ENCODE results near the gene GLIPR1.
"Not testable (repeated sequence)": the region's sequence is repeated elsewhere in the genome, so short reads cannot be mapped to it uniquely, and the experiment has no call there.

GLIPR1 gene

DNA sequence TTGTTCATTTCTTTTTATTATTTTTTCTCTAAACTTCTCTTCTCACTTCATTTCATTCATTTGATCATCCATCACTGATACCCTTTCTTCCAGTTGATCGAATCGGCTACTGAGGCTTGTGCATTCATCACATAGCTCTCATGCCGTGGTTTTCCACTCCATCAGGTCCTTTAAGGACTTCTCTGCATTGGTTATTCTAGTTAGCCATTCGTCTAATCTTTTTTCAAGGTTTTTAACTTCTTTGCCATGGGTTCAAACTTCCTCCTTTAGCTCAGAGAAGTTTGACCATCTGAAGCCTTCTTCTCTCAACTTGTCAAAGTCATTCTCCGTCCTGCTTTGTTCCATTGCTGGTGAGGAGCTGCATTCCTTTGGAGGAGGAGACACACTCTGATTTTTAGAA is 41.6 kb downstream of the GLIPR1 start:
- DNase-seq (ENCODE audit: low spot score), result not testable (repeated sequence)

DNA sequence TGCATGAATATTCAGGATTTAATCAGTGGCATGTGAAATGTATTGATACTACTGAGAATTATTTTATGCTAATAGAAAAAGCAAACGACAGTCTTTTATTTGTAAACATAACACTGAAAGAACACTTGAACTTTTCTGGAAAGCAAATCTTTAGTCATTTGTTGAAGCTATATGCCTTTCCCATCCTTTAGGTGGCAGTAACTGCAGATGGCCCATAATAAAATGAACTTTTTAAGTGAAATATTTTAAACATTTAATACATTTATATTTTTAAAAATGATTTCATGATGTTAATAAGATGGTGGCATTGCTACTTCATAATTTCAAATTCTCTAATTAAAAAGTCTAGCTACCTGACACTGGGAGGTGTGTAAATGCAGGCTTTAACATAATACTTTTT is 44.7 kb downstream of the GLIPR1 start:
- DNase-seq (ENCODE audit: low spot score), result no peak

DNA sequence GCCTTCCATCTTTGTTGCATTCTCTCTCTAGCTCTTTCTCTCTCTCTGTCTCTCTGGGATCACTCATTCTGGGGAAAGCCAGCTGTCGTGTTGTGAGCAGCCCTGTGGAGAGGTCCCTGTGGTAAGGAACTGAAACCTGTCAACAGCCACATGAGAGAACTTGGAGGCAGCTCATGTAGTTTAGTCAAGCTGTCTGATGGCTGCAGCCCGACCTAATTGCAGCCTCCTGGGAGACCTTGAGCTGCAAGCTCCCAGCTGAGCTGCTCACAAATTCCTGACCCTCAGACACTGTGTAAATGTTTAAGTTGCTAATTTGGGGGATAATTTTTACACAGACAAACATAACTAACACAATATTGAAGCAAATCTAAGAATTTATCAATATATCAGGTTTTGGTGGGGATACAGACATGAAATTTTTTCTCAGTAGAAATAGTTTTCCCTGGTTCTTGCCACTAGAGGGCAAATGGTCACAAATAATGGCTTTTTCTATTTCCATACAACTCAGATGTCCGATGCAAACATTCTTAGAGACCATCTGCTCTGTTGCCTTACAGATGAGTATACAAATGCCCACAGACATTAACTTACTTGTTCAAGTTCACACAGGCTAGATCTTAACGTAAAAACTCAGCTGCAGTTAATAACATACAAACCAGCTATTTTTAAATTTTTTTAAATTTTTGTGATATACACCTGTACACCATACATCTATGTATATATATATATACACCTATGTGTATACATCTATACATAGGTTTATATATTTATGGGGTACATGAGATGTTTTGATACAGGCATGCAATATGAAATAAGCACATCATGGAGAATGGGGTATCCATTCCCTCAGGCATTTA is 46.3 kb downstream of the GLIPR1 start:
- no peak for DNase-seq (ENCODE audit: low spot score)

DNA sequence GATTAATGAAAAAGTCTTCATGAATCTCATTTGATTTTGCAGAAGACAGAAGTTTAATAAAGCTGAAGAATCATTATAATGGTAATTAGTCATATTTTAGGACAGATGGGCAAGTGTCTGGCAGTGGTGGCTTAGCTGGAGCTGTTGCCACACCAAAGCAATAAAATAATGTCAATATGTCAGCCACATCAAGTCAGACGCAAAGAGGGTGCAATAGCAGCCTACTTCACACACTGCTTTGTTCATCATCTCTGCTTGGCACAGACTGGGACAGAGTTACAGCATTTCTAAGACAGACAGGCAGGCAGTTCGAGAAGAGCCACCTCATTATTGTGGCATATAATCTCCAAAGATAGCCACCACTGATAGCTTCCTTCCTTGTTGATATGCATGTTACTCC is 47.7 kb downstream of the GLIPR1 start:
- DNase-seq (ENCODE audit: low spot score), result no peak

GRCh38 chr12:75528692-75529091 is 48.1 kb downstream of the GLIPR1 start:
- no peak for DNase-seq (ENCODE audit: low spot score)

DNA sequence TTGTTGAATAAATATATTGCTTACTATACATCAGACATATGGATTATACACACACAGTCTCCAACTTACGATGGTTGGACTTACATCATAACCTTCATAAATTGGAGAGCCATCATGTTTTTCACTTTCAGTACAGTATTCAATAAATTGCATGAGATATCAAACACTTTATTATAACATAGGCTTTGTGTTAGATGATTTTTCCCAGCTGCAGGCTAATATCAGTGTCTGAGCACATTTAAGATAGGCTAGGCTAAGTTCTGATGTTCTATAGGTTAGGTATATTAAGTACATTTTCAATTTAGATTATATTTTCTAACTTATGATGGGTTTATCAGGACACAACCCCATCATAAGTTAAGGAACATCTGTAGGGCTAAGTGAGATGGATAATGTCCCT is 48.8 kb downstream of the GLIPR1 start:
- no peak for DNase-seq (ENCODE audit: low spot score)

- DNase-seq (ENCODE audit: low spot score), result no peak
Observed at GRCh38 chr12:75529826-75530225, 49.3 kb downstream of the GLIPR1 start.

DNA sequence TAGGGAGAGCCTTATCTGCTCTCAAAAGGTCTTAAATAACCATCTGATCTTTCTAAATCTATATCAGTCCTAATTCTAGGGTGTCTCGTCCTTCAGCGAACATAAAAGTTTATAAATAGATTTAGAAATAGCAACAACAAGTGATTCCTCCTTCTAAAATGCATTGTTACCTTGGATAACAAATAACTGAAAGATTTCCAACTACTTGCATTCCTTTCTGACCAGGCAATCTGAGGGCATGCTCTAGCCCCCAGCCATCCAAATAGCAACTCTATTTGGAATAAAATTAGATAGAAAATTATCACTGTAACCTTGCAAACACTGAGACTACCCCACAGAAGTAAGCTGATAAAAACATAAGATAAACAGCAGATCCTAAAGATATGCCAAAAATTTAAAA is 52.7 kb downstream of the GLIPR1 start:
- DNase-seq (ENCODE audit: low spot score), result no peak

DNA sequence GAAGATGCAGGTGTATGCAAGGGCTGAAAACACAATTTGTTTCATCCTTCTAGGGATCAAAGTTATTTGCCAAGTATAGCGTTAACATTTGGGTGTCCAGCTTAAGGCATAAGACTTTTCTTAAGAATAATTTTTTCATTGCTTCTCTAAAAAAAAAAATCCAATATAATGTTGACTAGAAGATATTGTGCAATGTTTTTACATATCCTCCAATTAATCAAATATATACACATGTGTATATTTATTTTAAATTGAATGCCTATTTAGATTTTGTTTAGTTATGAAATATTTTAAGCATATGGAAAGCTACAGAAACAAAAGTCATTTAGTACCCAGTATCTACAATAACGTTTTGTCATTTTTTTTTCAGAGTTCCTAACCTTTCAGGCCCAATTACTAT is 59.3 kb downstream of the GLIPR1 start:
- DNase-seq (ENCODE audit: low spot score), result no peak

DNA sequence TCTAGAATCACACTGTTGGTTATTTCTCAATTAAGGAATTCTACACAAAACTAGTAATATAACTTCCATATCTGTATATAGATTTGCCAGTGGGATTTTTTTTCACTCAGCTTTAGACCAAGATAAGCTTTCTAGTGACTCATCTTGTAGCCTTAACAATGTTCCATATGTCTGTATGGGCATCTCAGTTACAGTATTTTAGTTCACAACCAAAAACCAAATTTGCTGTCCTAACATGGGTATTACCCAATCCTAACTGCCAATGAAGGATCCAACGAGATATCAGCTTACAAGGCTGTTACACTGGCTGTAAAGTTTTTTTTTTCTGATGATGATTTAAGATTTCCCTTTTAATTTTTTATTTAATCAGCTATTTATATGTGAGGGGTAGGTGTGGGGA is 62.4 kb downstream of the GLIPR1 start:
- DNase-seq (ENCODE audit: low spot score), result no peak

DNA sequence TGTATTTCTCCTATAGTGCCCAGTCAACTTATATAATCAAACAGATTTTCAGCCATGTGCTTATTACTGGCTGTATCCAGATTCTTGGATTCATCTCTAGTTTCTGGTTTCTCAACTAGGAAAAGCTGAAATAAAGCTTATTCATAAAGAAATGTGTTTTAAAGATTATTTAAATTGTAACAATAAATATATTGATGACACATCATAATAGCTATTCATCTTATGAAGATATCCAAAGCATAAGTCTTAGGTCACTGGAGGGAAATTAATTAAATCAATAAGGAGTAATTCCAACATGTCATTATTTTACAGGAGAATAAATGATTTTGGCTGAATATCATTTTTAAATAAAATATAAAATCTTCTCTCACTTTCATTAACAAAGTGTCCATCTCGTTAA is 63.0 kb downstream of the GLIPR1 start:
- no peak for DNase-seq (ENCODE audit: low spot score)

DNA sequence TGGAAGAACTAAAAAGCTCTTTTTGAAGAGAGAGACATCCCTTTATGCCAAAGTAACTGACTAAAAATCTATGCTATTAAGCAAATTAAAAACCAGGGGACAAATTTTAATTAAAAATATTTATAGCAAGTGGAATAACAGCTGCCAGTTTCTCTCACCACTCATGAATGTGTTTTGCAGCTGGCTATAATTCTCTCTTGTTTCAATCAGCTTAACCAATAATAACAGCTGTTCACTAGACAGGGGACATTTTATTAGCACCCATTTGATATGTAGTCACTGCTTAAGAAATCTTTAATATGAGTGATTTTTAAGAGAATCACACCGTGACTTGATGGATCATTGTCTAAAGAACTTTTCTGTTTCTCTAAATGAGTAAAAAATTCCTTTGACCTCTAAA is 65.1 kb downstream of the GLIPR1 start:
- no peak for DNase-seq (ENCODE audit: low spot score)

GRCh38 chr12:75548879-75549278 is 68.3 kb downstream of the GLIPR1 start:
- DNase-seq (ENCODE audit: low spot score), result no peak

DNA sequence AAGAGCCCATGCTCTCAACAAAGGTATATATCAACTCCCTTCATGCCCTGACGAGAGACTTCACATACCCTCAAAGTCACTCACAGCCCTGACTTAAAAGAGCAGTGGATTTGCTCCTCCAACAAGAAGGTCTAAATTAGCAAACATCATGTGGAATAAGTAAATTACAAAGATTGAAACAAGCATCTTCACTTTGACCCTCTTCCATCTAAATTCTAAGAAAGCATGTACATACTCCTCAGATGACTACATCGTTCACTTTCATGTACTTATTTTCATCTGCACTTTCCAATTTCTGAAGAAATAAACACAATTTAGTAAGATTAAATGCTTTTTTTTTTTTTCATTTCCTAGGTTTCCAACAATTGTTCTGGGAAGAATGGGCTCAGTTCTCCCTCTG is 69.4 kb downstream of the GLIPR1 start:
- DNase-seq (ENCODE audit: low spot score), result no peak

GRCh38 chr12:75550401-75551240 is 70.1 kb downstream of the GLIPR1 start:
- DNase-seq (ENCODE audit: low spot score), result no peak

DNA sequence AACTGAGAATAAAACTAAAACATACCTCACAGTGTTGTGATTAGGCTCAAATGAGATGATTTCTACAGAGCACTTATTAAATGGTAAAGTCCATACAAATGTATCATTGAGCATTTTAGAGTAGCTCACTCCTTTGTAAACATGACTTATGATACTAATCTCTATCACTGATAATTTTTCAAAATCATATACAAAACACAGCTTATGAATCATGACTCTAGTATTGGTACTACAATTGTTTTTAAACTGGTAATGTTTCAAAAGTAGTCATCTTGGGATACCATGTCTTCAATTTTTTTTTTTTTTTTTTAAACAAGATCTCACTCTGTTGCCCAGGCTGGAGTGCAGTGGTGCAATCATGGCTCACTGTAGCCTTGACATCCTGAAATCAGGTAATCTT is 70.9 kb downstream of the GLIPR1 start:
- DNase-seq (ENCODE audit: low spot score), result no peak

GRCh38 chr12:75553398-75553797 is 72.8 kb downstream of the GLIPR1 start:
- DNase-seq (ENCODE audit: low spot score), result no peak
